HAP-1 (cell line): ENCODE results near the gene SMPD1.

Source experiments
- DNase-seq, 2 experiments: peaks; one replicate each; pipeline ENCODE4 v3.0.0-alpha.2; 2016 to 2020; ENCODE audit warnings: low spot score in 2 of 2
- H3K27me3 ChIP-seq: fragments of 250-450 bp; sonication (Bioruptor Pico); 2 replicates; pipeline ENCODE4 v1.5.1; 2020; ENCODE audit warnings: low read depth, mild to moderate bottlenecking, moderate library complexity
- H3K36me3 ChIP-seq: fragments of 250-450 bp; sonication (Bioruptor Pico); replicated peaks from 2 replicates; pipeline ENCODE4 v1.5.1; 2020; ENCODE audit warnings: mild to moderate bottlenecking
- H3K4me1 ChIP-seq: fragments of 250-450 bp; sonication (Bioruptor Pico); 2 replicates; pipeline ENCODE4 v1.5.1; 2020; ENCODE audit warnings: mild to moderate bottlenecking
- H3K4me3 ChIP-seq: fragments of 250-450 bp; sonication (Bioruptor Pico); 2 replicates; pipeline ENCODE4 v1.5.1; 2020; ENCODE audit warnings: mild to moderate bottlenecking, moderate library complexity
- H3K9me3 ChIP-seq: fragments of 250-450 bp; sonication (Bioruptor Pico); 2 replicates; pipeline ENCODE4 v1.5.1; 2020; ENCODE audit warnings: mild to moderate bottlenecking, moderate library complexity
- in situ Hi-C: fragments of 300-500 bp; cut with MboI; formaldehyde crosslinking; loops from 3 replicates; pipeline ENCODE4 v1.14.3; 2020; ENCODE audit warnings: low sequenced_read_pairs, inconsistent platforms, mixed read lengths

The SMPD1 gene

DNA sequence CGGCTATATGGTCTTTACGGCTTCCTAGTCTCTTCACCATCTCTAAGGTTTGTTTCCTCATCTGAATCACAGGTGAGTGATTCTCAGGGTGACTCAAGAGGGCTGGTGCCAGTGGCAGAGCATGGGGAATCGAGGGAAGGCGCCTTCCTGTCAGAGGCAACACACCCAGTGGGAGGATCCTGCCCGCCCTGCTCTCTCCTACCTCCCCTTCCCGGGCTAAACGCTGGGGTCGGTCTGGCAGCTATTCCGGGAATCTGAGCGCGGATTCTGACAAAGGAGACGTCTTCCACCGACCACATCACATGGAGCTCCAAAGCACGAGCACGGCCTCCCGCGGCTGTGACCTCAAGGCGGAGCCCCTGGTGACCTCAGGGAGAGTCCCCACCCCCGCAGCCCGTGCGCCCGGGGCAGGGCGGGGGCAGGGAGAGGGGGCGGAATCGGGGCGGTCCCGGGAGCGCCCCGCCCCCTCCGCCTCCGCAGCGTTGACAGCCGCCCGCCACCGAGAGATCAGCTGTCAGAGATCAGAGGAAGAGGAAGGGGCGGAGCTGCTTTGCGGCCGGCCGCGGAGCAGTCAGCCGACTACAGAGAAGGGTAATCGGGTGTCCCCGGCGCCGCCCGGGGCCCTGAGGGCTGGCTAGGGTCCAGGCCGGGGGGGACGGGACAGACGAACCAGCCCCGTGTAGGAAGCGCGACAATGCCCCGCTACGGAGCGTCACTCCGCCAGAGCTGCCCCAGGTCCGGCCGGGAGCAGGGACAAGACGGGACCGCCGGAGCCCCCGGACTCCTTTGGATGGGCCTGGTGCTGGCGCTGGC lies at the start of gene SMPD1:
Gene SMPD1, plus strand, starts transcription at position 570 of the 813 bp plus-strand sequence. Its CDS starts 125 bp downstream, at position 695.
- peaks cover 41% of the 10 kb centered on the region for H3K4me1 ChIP-seq
- H3K9me3 ChIP-seq, result no peaks in the 10 kb centered on the region
- in situ Hi-C loops, result no loop called here
- DNase-seq, result peak; percentile 88 to 94
- peak within 1 kb of the TSS; percentile 82 for H3K4me3 ChIP-seq
- no peaks in the 10 kb centered on the region; the same call in 1 of the 2 replicates for H3K36me3 ChIP-seq
- H3K27me3 ChIP-seq, result no peaks in the 10 kb centered on the region

GRCh38 chr11:6345366-6345765 lies 44.9 kb upstream of the SMPD1 start:
- Histone ChIP-seq H3K4me1 (peaks cover 4% of the 10 kb centered on the region), H3K27me3 (no peaks in the 10 kb centered on the region; the same call in 1 of the 2 replicates), H3K36me3 (no peaks in the 10 kb centered on the region), H3K4me3 (no peak overlapping the region), H3K9me3 (no peaks in the 10 kb centered on the region)
- in situ Hi-C loops, result no loop called here
- no peak for DNase-seq

DNA sequence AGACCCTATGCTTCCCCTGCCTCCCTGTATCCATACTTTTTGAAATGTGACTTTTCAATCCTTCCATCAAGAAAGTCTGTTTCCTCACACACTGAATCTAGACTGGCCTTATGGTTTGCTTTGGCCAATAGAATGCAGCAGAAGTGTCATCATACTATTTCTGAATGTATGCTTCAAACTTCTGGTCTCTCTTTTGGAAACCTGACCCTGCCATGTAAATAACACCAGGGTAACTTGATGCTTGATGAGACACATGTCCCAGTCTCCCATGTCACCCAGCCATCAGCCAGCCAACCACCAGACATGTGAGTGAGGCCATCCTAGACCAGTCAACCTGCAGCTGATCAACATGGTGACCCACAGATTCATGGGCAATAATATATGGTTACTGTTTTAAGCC lies 40.2 kb upstream of the SMPD1 start:
- Histone ChIP-seq H3K4me3 (no peak overlapping the region), H3K27me3 (peaks cover 4% of the 10 kb centered on the region; the same call in 1 of the 2 replicates), H3K4me1 (peaks cover 4% of the 10 kb centered on the region), H3K36me3 (no peaks in the 10 kb centered on the region), H3K9me3 (no peaks in the 10 kb centered on the region)
- in situ Hi-C loops, result loop anchor here (5.0 kb wide), 1 partner anchor 323 kb away; no protein-coding TSS in a partner anchor
- DNase-seq, result no peak

GRCh38 chr11:6350486-6350885 lies 39.8 kb upstream of the SMPD1 start:
- H3K27me3 ChIP-seq, result peaks cover 4% of the 10 kb centered on the region; the same call in 1 of the 2 replicates
- DNase-seq, result no peak
- H3K4me3 ChIP-seq, result no peak overlapping the region
- no peaks in the 10 kb centered on the region for H3K9me3 ChIP-seq
- H3K36me3 ChIP-seq, result no peaks in the 10 kb centered on the region
- in situ Hi-C loops, result loop anchor here (5.0 kb wide), 1 partner anchor 323 kb away; no protein-coding TSS in a partner anchor
- peaks cover 3% of the 10 kb centered on the region for H3K4me1 ChIP-seq

GRCh38 chr11:6351782-6352382 lies 38.4 kb upstream of the SMPD1 start:
- H3K4me1 ChIP-seq, result no peaks in the 10 kb centered on the region; the same call in 1 of the 2 replicates
- no peak for DNase-seq
- H3K9me3 ChIP-seq, result no peaks in the 10 kb centered on the region
- no peak overlapping the region for H3K4me3 ChIP-seq
- in situ Hi-C loops, result loop anchor here (5.0 kb wide), 1 partner anchor 325 kb away; no protein-coding TSS in a partner anchor
- peaks cover 4% of the 10 kb centered on the region; the same call in 1 of the 2 replicates for H3K27me3 ChIP-seq
- H3K36me3 ChIP-seq, result no peaks in the 10 kb centered on the region

DNA sequence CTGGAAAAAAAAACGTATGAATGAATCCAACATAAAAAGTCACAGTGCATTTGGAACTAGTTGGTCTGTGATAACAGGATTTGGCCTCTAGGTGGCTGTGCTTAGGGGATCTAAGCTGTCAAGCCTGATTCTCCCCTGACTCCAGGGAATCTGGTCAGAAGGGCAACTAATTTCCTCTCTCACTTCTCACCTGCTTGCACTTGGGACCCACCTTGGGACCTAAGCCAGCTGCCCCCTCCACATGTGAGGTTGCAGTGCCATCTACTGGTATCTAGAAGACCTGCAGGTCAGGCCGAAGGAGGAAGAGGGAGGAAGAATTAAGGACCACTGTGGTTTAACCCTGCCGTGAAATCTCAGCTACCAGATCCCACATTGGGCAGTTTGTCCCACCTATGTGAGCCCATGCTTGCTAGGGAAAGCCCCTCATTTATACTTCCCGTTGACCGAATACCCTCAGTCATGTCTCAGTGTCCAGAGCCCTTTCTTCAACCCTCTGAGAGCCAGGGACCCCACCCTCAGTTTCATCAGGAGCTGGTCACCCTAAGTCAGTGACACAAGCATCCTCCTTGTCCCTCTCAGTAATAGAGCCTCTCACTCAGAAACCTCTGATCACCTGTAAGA lies 36.8 kb upstream of the SMPD1 start:
- in situ Hi-C loops, result loop anchor here (5.0 kb wide), 1 partner anchor 326 kb away; no protein-coding TSS in a partner anchor
- Histone ChIP-seq H3K27me3 (peaks cover 4% of the 10 kb centered on the region; the same call in 1 of the 2 replicates), H3K4me3 (no peak overlapping the region), H3K36me3 (no peaks in the 10 kb centered on the region), H3K9me3 (no peaks in the 10 kb centered on the region), H3K4me1 (no peaks in the 10 kb centered on the region; the same call in 1 of the 2 replicates)
- peak; percentile 55 to 74 for DNase-seq

DNA sequence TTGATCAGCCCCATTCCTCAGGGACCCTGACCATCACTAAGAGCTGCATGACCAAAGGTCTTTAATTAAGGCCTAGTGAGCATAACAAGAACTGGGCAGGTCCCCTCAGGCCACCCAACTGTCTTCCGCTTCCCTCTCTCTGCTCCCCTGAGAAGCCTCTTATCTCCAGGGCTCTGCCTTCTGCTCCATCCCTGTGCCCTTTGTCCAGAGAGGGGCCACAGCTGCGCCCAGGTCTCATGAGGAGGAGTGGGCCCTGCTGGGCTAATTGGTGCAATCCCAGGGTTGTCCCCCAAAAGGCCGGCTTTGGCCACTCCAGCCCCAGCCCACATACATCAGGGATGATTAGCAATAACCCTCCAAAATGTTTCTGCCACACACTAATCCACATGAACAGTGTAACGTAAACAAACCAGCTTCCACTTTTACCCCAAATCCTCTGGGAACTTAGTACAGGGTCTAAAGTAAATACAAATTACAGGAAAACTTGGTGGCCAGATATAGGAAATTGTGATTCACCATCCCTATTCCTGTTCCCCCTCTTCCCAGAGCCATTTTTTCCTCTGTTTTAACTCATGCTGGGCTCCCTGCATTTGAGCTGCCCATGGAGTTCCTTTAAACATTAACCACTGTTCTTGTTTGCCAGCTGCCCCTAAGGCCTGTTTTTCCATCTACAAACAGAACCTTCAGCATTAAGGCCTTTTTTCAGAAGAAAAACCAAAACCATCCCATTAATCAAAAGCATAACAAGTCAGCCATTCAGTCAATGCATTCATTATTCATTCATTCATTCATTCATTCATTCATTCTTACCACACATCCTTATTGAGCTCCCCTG lies 35.4 kb upstream of the SMPD1 start:
- H3K4me3 ChIP-seq, result no peak overlapping the region
- DNase-seq, result no peak
- H3K27me3 ChIP-seq, result peaks cover 4% of the 10 kb centered on the region; the same call in 1 of the 2 replicates
- no peaks in the 10 kb centered on the region for H3K36me3 ChIP-seq
- H3K9me3 ChIP-seq, result no peaks in the 10 kb centered on the region
- in situ Hi-C loops, result loop anchor here (5.0 kb wide), 1 partner anchor 328 kb away; no protein-coding TSS in a partner anchor
- no peaks in the 10 kb centered on the region; the same call in 1 of the 2 replicates for H3K4me1 ChIP-seq

DNA sequence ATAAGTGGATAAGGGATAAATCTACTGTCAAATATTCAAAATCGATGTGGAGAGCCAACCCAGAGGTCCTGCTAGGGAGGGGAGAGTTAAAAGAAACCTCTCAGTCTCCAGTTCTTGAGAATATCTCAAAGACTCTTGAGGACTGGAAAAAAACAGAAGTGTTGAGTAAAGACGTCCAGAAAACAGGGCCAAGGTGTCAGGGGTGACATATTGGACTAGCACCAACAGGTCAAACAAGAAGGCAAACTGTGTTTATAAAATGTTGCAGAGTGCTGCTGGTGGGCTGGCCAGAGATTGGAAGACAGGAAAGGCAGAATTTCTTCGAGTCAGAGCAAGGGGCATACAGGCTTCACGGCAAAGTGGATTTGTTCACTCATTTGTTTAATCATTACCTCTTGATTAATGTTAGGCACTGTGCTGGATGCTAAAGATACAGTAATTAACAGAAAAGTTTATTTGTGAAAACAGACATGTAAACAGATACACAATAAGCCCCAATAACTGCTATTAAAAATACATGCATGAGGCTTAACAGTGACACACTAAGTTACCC lies 33.7 kb upstream of the SMPD1 start:
- no peaks in the 10 kb centered on the region for H3K36me3 ChIP-seq
- in situ Hi-C loops, result no loop called here

GRCh38 chr11:6357222-6357621 lies 33.1 kb upstream of the SMPD1 start:
- no peaks in the 10 kb centered on the region; the same call in 1 of the 2 replicates for H3K4me1 ChIP-seq
- DNase-seq, result peak in 1 of 2 experiments; percentile 21
- no peak overlapping the region for H3K4me3 ChIP-seq
- no peaks in the 10 kb centered on the region for H3K36me3 ChIP-seq
- H3K9me3 ChIP-seq, result no peaks in the 10 kb centered on the region
- 0 out of 2 replicates have a peak, but pooled peaks cover 4% of the 10 kb centered on the region for H3K27me3 ChIP-seq
- in situ Hi-C loops, result no loop called here

More for the DNA sequence above, 33.7 kb upstream of the SMPD1 start:
- H3K9me3 ChIP-seq, result no peaks in the 10 kb centered on the region
- H3K4me1 ChIP-seq, result no peaks in the 10 kb centered on the region; the same call in 1 of the 2 replicates
- 0 out of 2 replicates have a peak, but pooled peaks cover 4% of the 10 kb centered on the region for H3K27me3 ChIP-seq
- no peak overlapping the region for H3K4me3 ChIP-seq
- no peak for DNase-seq

DNA sequence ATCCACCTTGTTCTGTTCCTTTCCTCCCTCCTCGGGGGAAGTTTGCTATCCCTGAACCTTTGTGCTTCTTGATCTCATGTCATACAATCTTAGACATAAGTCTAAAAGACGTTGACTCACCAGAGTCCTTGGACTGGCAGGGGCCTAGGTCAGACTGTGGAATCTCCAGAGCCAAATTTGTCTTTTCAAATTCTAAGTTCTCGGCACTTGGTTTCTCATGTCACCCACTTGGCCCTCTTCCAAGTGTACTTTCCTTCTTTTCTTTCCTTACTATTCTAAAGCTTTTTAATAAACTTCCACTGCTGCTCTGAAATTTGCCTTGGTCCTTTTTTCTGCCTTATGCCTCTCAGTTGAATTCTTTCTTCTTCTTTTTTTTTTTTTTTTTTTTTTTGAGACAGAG lies 30.1 kb upstream of the SMPD1 start:
- in situ Hi-C loops, result no loop called here
- no peaks in the 10 kb centered on the region for H3K9me3 ChIP-seq

DNA sequence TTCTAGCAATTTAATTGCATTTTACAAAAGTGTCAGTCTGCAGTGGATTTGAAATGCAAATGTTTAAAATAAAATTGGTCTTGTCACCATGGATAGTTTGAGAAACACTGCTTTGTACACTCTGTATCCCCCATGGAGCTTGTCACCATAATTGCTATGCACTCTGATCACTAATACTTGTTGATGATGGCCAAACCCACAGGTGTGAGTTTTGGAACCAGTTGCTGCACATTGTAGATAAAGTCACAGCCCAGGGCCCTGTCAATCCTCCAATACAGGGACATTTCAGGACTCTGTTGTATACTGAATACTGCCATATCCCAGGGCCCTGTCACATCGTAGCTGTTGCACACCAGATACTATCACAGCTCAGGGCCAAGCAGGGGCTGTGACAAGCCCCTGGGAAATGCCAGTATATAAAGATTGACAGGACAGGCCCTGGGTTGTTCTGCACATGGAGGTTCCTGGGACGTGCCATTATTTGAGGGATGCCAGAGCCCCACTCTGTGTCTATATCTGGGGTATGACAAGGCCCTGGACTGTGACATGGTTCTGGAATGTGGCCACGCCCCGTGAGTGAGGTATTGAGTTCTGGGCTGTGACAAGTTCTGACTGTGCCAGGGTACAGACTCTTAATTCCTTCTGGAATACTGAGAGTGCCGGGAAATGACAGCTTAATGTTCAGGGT lies 27.9 kb upstream of the SMPD1 start:
- in situ Hi-C loops, result no loop called here
- H3K9me3 ChIP-seq, result no peaks in the 10 kb centered on the region
- DNase-seq, result no peak
- H3K4me3 ChIP-seq, result no peak overlapping the region
- H3K27me3 ChIP-seq, result no peaks in the 10 kb centered on the region
- H3K36me3 ChIP-seq, result no peaks in the 10 kb centered on the region
- H3K4me1 ChIP-seq, result no peaks in the 10 kb centered on the region

More for the DNA sequence above, 30.1 kb upstream of the SMPD1 start:
- no peaks in the 10 kb centered on the region; the same call in 1 of the 2 replicates for H3K4me1 ChIP-seq
- no peaks in the 10 kb centered on the region for H3K27me3 ChIP-seq
- DNase-seq, result no peak
- no peak overlapping the region for H3K4me3 ChIP-seq
- H3K36me3 ChIP-seq, result no peaks in the 10 kb centered on the region
